NCI-H2196 (cell line): Measurements from ENCODE around the gene FYB1.

Source experiments
- DNase-seq: peaks from one replicate; lab custom pipeline; 2025; ENCODE audit not compliant: unreplicated experiment; lab: John Stamatoyannopoulos, UW

Gene FYB1

GRCh38 chr5:39208471-39208870, 10.9 kb downstream of the FYB1 start:
- DNase-seq: no peak

DNA sequence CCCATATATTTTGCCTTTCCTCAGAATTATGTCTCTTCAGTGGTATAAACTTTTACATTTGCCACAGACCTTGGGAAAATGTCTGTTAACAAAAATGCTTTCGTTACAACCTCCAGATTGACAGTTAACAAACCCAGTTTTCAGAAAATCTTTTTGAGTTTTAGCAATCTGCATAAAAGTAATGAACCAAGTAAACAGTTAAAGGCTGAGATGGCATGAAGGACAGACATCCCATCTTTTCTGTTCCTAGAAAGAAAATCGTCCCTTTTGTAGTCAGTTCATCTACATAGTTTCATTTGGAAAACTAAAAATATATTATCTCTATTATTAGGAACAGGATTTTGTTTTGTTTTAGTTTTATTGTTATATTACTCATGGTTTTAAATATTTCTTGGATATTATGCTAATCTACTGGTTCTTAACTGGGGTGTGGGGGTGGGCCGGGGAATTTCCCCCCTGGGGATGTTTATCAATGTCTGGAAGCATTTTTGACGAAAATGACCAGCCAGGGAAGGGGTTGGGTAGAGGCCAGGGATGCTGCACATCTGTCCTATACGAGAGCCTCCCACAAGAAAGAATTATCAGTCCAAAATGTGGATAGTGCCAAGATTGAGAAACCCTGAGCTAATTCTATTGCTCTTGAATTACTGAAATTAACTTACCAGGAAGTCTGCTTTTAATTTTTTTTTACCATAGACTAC, 11.9 kb downstream of the FYB1 start:
- no peak for DNase-seq

- DNase-seq: no peak
Measured at GRCh38 chr5:39206630-39207321, 12.6 kb downstream of the FYB1 start.

GRCh38 chr5:39205550-39205949, 13.8 kb downstream of the FYB1 start:
- no peak for DNase-seq

- no peak for DNase-seq
Measured at GRCh38 chr5:39203951-39204350, 15.4 kb downstream of the FYB1 start.

DNA sequence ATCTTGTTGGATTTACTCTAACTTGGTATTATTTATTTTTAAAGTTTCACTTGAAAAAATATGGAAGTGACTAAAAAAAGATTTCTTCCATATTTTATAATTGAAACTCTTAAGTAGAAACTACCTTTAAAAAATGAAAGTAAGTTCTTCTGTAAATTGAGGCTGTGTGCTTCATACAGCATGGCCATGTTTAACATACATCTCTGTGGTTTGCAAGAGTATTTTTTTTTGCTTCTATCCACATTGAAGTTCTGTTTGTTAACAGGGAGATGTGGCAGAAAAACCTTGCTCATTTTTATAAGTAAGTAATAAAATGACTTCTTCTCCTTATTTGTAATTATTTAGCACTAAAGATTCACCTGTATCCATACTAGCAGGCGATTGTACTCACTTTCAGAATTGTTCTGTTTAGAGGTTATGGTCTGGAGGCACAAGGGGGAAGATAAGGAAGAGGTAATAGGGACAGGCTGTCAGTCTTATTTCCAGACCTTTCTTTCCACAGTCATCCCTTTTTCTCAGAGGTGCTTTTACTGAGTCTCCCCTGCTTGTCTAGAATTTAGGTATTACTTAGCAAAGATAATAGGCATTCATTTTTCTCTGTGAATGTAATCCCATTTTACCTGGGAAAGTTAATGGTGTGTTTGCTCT, 16.0 kb downstream of the FYB1 start:
- no peak for DNase-seq

GRCh38 chr5:39202597-39203274, 16.6 kb downstream of the FYB1 start:
- DNase-seq: no peak

DNA sequence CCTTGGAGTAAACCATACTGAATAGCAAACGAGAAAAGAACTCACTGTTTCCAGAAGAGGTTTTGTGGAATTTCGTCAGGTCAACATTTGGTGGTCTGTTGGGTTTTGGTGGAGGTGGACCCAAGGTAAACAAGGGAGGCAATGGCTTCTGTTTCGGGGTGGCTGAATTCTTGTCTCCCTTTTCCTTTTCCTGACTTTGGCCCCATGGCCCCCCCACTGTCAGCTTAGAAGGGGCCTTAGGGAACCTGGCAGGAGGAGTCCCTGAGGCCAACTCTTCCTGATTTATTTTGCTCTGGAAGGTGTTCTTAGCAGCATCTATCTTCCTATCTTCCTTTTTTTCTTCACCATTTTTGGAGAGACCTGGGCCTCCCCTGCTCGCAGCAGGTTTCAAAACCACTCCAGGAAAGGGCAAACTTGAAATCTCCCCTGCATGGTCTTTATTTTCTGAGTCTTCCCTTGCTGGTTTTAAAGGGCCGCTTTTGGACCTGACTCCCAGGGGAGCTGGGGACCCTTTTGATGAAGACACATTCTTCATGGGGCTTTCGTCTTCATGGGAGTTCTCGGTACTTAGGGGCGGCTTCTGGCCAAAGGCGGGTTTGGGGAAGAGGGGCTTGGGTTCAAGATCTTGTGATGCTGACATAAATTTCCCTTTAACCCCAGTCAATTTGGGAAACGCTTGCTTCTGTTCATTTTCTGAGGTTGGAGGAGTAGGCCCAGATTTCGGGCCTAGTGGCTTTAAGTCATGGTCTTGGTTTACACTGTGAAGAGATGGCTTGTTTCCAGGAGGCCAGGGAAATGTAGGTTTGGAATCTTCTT, 17.4 kb downstream of the FYB1 start:
- no peak for DNase-seq

DNA sequence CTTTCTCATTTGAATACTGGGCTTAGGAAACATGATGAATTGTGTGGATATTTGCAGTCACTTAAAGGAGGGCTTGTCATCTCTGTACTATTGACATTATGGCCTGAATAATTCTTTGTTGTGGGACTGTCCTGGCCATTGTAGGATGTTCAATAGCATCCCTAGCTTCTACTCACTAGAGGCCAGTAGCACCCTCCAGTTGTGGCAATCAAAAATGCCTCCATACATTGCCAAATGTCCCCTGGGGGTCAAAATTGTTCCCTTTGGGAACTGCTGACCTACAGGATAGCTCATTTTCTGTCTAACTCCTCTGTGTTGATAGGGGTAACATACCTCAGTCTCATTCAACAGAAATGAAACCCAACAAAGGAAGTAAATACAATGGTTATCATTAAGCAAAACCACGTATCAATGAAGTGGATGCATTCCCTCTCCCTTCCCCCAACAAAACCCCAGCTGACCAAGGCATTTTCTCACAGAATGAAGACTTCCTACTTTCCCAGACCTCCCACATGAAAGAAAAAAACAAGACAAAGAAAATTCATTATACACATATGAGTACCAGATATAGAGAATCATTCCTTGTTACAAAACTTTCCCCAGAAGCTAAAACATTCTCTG, 18.1 kb downstream of the FYB1 start:
- no peak for DNase-seq

DNA sequence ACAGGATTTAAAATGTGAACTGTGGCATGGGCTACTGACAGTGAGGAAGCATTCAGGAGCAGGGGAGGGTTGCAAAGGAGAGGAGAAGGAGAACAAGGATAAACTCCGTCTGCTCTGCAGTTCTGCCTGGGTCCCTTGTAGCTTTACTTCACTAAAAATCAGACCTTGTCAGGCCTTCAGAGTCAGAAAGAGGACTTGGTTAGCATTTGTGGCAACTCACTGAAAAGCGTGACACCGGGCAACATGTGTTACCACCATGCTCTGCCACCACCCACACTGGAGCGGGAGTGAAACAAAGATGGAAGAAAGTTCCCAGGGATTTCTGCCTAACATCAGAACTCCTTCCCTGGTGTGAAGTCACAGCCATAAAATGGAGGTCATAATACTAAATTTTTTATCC, 19.3 kb downstream of the FYB1 start:
- no peak for DNase-seq

DNA sequence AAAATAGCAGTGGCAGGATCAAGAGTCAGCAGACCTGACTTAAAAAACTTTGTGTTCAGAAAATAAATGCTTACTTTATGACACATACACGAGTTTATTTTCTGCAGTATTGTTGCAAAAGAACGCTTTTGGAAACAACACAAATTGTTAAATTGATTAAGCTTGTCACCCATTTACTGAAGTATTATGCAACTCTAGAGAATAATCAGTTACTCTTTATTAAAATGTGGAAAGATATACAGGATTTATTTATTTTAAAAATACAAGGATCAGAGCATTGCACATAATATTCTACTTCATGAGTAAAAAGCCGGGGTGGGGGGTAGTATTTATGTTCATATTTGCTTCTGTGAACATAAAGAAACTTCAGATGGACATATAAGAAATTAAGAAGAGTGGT, 20.0 kb downstream of the FYB1 start:
- DNase-seq: no peak

DNA sequence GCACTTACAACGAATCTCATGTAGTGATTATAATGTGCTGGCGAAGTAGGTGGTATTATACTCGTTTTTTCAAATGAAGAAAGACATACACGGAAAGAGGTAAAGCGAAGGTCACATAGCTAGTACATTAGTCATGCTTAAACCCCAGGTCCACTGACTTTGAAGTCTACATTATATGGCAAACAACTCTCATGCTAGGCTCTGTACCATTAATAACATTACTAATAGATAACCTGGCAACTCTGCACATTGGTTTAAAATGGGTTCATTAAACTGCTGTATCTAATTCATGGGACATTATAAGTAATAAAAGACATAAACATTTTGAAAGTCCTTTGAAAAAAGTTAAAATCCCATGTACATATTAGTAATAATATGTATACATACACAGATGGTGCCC, 21.2 kb downstream of the FYB1 start:
- no peak for DNase-seq

GRCh38 chr5:39197556-39197955, 21.8 kb downstream of the FYB1 start:
- no peak for DNase-seq

- no peak for DNase-seq
Measured at GRCh38 chr5:39195198-39195826, 24.1 kb downstream of the FYB1 start.

DNA sequence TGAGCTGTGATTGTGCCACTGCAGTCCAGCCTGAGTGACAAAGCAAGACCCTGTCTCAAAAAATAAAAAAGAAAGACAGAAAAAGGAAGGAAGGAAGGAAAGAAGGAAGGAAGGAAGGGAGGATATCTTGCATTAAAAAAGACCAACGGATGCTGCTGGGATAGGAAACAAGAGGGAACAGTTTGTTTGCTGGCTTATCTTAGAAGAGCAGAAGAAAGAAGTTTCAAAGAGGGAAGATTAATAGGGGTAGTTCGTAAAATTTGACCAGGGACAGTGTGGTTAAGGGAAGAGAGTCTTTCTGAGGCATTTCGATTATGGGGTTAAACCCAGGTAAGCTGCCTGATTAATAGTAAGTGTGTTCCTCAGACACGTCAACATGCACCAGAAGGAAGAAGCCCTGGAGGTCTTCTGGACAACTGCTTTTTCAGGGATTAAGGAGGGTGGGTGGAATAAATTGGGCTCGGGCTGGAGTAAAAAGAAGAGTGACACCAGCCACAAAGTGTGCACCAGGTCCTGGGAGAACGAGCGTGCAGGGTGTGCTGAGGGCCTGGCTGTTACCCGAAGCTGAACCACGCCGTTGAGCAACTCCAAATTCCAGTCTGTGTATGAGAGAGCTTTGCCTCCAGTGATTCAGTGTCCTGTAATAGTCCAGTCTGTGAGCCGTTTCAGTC, 24.8 kb downstream of the FYB1 start:
- no peak for DNase-seq

DNA sequence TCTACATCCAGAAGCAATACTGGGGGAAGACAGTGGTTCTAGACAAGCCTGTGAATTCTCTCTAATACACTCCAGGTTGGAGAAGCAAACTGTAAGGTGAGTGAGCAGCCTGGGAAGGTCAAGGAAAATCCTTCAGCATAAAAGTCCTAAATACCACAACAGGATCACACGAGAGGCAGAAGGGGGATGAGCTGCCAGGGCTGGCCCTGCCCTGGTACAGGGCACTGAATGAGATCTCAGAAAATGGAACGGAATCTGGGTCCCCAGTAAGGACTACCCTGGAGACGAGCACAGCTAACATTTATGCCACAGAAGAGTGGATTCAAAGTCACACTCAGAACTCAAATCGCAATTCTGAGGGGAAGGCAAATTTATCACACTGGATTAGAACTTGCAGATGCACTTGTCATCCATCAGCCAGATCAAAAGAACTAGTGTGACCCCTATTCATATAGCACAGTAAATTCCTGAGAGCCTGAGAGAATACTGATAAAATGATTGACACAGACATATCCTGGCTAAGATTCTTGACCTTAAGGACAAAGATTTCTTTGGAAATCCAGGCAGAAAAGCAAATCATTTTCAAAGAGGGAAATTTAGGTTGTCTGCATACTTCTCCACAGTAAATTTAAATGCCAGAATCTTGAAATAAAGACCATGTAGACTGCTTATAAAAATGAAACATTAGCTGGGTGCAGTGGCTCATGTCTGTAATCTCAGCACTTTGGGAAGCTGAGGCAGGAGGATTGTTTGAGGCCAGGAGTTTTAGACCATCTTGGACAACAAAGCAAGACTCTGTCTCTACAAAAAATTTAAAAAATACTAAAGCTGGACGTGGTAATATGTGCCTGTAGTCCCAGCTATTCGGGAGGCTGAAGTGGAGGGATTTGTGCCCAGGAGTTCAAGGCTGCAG, 25.6 kb downstream of the FYB1 start:
- no peak for DNase-seq

GRCh38 chr5:39192450-39193160, 26.8 kb downstream of the FYB1 start:
- DNase-seq: no peak

DNA sequence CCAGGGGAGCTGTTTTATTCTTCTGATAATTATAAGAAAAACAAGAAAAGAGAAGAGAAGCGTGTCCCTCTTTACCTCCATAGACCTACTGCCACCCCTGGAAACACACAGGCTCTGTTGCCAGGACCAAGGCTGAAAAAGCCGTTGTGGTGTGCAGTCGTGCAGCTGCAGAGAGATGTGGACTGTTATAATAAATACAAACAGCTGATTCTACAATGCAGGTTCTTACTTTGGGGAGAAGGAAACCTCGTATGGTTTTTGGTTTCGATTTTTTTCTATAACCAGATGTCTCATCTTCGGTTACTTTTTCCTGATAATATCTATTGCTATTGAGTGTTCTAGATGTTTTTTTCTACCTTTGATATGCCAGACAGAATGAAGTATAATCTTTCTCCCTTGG, 28.1 kb downstream of the FYB1 start:
- DNase-seq: no peak
